ENCODE results near the gene ATP9B. TPM values are rescaled to one million over a fixed set of nuclear protein-coding genes. Genes with fewer than 3 reads are reported as not detected.

The ATP9B gene
- total and polyA plus RNA-seq, 12 donors: 6.7 to 19.7 (median 14.5) TPM

DNA sequence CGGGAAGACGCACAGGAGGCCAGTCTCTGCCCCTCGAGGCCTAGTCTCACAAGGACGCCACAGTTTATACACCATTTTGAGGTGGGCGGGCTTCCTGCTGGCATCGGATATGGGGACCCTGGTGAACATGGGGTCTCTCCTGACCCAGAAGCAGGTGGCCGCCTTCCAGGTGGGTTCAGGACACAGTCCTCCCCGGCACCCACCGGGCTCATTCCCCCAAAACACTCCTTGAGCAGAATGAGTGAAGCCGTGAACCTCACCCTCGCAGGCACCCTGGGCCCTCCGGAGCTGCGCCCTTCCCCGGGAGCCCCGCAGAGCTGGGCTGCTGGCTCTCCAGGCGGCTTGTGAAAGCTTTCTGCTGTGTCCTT, 333.0 kb downstream of the ATP9B start:
- Histone ChIP-seq H3K4me1 (peaks cover 33 to 83% (median 63%) of the 10 kb centered on the region in 9 donors), H3K4me3 (peak overlapping the region in 1 of 10 donors; percentile 87), H3K27me3 (peaks cover 0 to under 1% (median 0%) of the 10 kb centered on the region in 7 donors), H3K9me3 (no peaks in the 10 kb centered on the region), H3K36me3 (peaks cover 0 to 4% (median 0%) of the 10 kb centered on the region in 9 donors), H3K27ac (peak overlapping the region in 6 of 10 donors; percentile 4 to 90 (median 76))
- no peak for DNase-seq
- TF ChIP-seq, protein P1, sequence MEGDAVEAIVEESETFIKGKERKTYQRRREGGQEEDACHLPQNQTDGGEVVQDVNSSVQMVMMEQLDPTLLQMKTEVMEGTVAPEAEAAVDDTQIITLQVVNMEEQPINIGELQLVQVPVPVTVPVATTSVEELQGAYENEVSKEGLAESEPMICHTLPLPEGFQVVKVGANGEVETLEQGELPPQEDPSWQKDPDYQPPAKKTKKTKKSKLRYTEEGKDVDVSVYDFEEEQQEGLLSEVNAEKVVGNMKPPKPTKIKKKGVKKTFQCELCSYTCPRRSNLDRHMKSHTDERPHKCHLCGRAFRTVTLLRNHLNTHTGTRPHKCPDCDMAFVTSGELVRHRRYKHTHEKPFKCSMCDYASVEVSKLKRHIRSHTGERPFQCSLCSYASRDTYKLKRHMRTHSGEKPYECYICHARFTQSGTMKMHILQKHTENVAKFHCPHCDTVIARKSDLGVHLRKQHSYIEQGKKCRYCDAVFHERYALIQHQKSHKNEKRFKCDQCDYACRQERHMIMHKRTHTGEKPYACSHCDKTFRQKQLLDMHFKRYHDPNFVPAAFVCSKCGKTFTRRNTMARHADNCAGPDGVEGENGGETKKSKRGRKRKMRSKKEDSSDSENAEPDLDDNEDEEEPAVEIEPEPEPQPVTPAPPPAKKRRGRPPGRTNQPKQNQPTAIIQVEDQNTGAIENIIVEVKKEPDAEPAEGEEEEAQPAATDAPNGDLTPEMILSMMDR (IDR thresholded peaks at IDR 0.05): no peak
- WGBS, 2 donors: 91 to 93% methylated on average over 16 of the region's 16 CpGs
- intact Hi-C loops (cut with DNase I): loop anchor here in 4 of 10 donors (2.0 to 10.0 kb wide), 4 partner anchors 55 to 105 kb away; no protein-coding TSS in a partner anchor
- ATAC-seq: no peak

DNA sequence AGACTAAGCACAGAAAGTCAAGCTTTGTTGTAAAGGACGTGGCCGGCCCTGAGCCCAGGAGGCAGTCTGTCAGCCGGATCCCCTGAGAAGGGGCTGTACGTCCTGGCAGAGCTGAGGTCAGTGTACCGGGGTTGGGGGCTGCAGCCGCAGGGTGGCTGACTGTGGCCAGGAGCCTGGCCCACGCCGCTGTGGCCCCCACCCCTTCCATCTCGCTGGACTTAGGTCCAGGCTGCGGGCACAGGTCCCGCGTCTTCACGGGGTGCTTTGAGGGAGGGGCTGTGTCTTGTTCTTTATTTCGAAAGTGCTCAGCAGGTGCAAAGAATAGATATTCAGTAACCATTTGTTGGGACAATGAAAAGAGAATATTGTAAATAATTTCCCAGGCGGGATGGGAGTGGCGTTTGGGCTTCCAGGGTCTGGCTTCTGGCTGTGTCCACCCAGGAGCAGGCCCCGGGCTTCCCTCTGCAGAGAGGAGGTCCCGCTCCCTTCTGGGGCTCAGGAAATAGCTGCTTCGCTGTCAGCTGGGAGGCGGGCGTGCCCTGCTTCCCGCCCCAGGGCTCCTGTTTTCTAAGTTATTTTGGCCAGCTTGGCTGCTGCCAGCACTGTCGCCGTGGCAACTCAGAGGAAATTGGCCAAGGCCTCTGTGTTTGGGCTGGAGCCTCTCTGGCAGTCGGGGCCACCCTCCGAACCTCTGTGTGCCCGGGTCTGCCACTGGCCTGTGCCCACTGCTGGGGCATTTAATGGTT, 334.0 kb downstream of the ATP9B start:
- H3K27me3 ChIP-seq: no peaks in the 10 kb centered on the region
- ATAC-seq (peak; percentile 63 to 82 (median 74)), DNase-seq (peak; percentile 79 to 81)
- peaks cover 33 to 75% (median 63%) of the 10 kb centered on the region in 9 donors for H3K4me1 ChIP-seq
- intact Hi-C loops (cut with DNase I): loop anchor here in 4 of 10 donors (2.0 to 10.0 kb wide), 4 partner anchors 54 to 104 kb away; no protein-coding TSS in a partner anchor
- no peaks in the 10 kb centered on the region for H3K9me3 ChIP-seq
- H3K27ac ChIP-seq: peak overlapping the region; percentile 36 to 90 (median 69)
- 28 to 44% methylated on average over 27 of the region's 27 CpGs for WGBS, 2 donors
- peak overlapping the region in 6 of 10 donors; percentile 24 to 37 (median 28) for H3K4me3 ChIP-seq
- peaks cover 0 to 4% (median 0%) of the 10 kb centered on the region in 9 donors for H3K36me3 ChIP-seq
- TF ChIP-seq, protein P1 (IDR thresholded peaks at IDR 0.05): peak in 1 of 9 donors; percentile 8

DNA sequence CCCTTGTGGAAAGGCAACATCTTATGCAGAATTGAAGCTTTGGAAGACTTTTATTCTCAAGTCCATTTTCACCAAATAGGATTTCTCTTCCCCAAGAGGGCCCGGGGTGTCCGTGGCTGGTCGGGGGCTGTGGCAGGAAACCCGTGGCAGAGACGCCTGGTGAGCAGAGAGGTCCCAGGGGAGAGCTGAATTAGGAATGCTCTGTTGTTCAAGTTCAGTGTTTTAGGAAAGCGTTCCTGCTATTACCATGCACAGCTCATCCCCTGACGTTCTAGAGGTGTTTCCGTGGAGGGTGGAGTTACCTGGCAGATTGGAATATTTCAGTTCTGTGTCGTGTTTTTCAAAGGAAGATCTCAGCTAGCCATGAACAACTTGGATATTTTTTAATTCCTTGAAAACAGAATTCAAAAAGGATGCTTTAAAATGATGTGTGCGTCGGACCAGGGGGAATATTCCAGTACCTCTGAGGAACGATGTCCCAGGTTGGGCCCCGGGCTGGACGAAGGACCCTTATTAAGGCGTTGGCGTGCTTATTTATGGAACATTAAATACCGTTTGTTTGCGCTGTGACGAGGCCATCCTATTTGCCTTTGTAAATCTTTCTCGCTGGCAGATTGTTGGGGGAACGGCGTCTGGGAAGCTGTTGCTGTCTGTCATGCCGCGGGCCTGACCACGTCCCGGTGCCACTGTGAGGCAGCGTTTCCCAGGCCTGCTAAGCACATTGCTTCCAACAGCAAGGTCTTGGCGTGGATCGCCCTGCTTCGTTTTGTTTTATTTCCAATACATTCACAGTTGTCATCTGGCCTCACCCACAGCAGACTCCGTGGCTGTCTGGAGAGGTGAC, 334.8 kb downstream of the ATP9B start:
- no peak for ATAC-seq
- Histone ChIP-seq H3K36me3 (peaks cover 0 to 4% (median 0%) of the 10 kb centered on the region in 9 donors), H3K4me1 (peaks cover 31 to 68% (median 63%) of the 10 kb centered on the region in 9 donors), H3K27me3 (no peaks in the 10 kb centered on the region), H3K27ac (peak overlapping the region; percentile 36 to 90 (median 69)), H3K4me3 (peak overlapping the region in 6 of 10 donors; percentile 24 to 37 (median 28)), H3K9me3 (no peaks in the 10 kb centered on the region)
- intact Hi-C loops (cut with DNase I): loop anchor here in 4 of 10 donors (2.0 to 10.0 kb wide), 4 partner anchors 53 to 103 kb away; no protein-coding TSS in a partner anchor
- TF ChIP-seq, protein P1 (IDR thresholded peaks at IDR 0.05): no peak
- no peak for DNase-seq
- 71 to 72% methylated on average over 31 of the region's 31 CpGs for WGBS, 2 donors

DNA sequence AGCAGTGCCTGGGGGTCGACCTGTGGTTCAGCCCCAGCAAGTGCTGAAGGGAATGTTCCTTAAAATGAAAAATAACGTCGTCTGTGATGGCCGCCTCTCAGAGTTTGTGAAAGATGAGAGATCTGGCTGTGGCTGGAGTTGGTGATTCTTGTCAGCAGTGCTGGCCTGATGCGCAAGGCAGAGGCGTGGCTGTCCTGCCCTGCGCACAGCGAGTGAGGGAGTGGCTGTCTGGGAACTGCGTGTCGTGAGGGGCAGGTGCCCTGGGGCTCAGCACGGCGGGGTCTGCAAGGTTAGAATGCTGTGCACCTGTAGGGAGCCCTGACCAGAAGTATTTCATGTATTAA, 335.3 kb downstream of the ATP9B start:
- WGBS, 2 donors: 92 to 94% methylated on average over 12 of the region's 12 CpGs
- ATAC-seq: no peak
- intact Hi-C loops (cut with DNase I): loop anchor here in 3 of 10 donors (5.0 to 10.0 kb wide), 3 partner anchors 53 to 103 kb away; no protein-coding TSS in a partner anchor
- no peak for DNase-seq
- Histone ChIP-seq H3K4me1 (peaks cover 25 to 62% (median 57%) of the 10 kb centered on the region in 9 donors), H3K4me3 (no peak overlapping the region), H3K27ac (peak overlapping the region in 5 of 10 donors; percentile 65 to 90 (median 77)), H3K9me3 (no peaks in the 10 kb centered on the region), H3K36me3 (peaks cover 0 to 4% (median 0%) of the 10 kb centered on the region in 9 donors), H3K27me3 (no peaks in the 10 kb centered on the region)
- TF ChIP-seq, protein P1 (IDR thresholded peaks at IDR 0.05): no peak
